HFFc6 (cell line): ENCODE results near the gene PLA2G2C. TPM values are rescaled to one million over a fixed set of nuclear protein-coding genes. Genes with fewer than 3 reads are reported as not detected.

Experiments
- DNase-seq: peaks from one replicate; pipeline ENCODE4 v3.0.0-alpha.2; 2018
- H3K27ac Mint-ChIP-seq: 2 replicates; pipeline ENCODE4 v1.8.0; 2020; ENCODE audit warnings: mild to moderate bottlenecking, mixed read lengths
- H3K27me3 Mint-ChIP-seq: 2 replicates; pipeline ENCODE4 v1.8.0; 2021; ENCODE audit warnings: mild to moderate bottlenecking, moderate library complexity, mixed read lengths; ENCODE audit not compliant: insufficient read depth
- H3K36me3 Mint-ChIP-seq: 2 replicates; pipeline ENCODE4 v1.8.0; 2021; ENCODE audit warnings: low read depth, mixed read lengths
- H3K4me1 Mint-ChIP-seq: 2 replicates; pipeline ENCODE4 v1.8.0; 2020; ENCODE audit warnings: low read depth, mixed read lengths
- H3K4me3 Mint-ChIP-seq: 2 replicates; pipeline ENCODE4 v1.8.0; 2020; ENCODE audit warnings: mild to moderate bottlenecking, moderate library complexity, mixed read lengths
- H3K9me3 Mint-ChIP-seq: 2 replicates; pipeline ENCODE4 v1.8.0; 2020; ENCODE audit warnings: mild to moderate bottlenecking, mixed read lengths
- total RNA-seq, 6 experiments: library from RNA; stranded (reverse); fragmentation: NEBNext Ultra II Directional; extraction: Animal tissue kit (Norgen Biotek cat#: 25700); gene quantifications; 2 replicates in 1 of 6; 3 replicates in 5 of 6; pipeline ENCODE4 v1.2.3, GENCODE V29; 2021
- TF ChIP-seq, protein P1 (sequence below): fragments of 200-600 bp; sonication (generic); IDR thresholded peaks from 2 replicates; pipeline ENCODE4 v1.5.0; 2021; ENCODE audit warnings: antibody characterized with exemption, mild to moderate bottlenecking

The PLA2G2C gene
- total RNA-seq, 6 experiments from 2014 or later: not detected

DNA sequence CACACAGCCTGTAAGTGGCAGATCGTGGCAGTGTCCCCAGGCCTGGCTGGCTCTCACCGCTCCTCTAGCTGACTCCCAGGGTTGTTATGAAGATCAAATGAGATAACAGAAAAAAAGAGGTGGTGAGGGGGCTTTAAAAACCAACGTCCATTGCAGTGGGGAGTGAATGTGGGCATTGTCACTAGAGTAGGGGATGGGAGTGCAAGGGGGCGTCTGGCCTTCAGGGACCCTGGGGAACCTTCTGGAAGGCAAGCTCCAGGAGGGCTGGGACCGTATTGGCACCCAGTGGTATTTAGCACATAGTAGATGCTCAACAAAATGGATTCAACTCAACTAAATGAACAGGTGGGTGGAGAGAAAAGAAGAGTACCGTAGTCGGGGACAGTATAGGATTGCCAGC, 70.4 kb downstream of the PLA2G2C start:
- no peak for DNase-seq
- H3K4me1 Mint-ChIP-seq: no peaks in the 10 kb centered on the region
- H3K9me3 Mint-ChIP-seq: no peaks in the 10 kb centered on the region
- no peaks in the 10 kb centered on the region for H3K36me3 Mint-ChIP-seq
- H3K27ac Mint-ChIP-seq: no peak overlapping the region
- TF ChIP-seq, protein P1, sequence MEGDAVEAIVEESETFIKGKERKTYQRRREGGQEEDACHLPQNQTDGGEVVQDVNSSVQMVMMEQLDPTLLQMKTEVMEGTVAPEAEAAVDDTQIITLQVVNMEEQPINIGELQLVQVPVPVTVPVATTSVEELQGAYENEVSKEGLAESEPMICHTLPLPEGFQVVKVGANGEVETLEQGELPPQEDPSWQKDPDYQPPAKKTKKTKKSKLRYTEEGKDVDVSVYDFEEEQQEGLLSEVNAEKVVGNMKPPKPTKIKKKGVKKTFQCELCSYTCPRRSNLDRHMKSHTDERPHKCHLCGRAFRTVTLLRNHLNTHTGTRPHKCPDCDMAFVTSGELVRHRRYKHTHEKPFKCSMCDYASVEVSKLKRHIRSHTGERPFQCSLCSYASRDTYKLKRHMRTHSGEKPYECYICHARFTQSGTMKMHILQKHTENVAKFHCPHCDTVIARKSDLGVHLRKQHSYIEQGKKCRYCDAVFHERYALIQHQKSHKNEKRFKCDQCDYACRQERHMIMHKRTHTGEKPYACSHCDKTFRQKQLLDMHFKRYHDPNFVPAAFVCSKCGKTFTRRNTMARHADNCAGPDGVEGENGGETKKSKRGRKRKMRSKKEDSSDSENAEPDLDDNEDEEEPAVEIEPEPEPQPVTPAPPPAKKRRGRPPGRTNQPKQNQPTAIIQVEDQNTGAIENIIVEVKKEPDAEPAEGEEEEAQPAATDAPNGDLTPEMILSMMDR: no peak
- H3K27me3 Mint-ChIP-seq: peaks cover 41% of the 10 kb centered on the region
- no peak overlapping the region for H3K4me3 Mint-ChIP-seq

DNA sequence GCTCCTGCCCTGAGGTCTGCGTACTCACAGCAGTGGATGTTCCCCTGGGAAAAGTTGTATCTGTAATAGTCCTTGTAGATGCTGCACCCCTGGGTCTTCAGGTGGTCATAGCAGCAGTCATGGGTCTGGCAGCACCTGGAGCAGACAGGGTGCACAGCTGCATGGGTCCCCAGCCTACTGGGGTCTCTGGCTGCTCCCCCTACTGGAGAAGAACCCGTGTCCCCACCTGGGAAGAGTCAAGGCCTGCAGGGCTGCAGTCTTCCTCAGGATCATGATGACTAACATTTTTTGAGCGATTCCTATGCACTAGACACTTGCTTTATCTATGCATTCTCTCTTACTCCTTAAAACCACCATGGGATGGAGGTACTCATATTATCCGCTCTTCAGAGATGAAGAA, 70.8 kb downstream of the PLA2G2C start:
- Mint-ChIP-seq H3K4me1 (no peaks in the 10 kb centered on the region), H3K4me3 (no peak overlapping the region), H3K36me3 (no peaks in the 10 kb centered on the region), H3K27ac (no peak overlapping the region), H3K9me3 (no peaks in the 10 kb centered on the region), H3K27me3 (peaks cover 36% of the 10 kb centered on the region)
- no peak for DNase-seq
- TF ChIP-seq, protein P1: no peak

DNA sequence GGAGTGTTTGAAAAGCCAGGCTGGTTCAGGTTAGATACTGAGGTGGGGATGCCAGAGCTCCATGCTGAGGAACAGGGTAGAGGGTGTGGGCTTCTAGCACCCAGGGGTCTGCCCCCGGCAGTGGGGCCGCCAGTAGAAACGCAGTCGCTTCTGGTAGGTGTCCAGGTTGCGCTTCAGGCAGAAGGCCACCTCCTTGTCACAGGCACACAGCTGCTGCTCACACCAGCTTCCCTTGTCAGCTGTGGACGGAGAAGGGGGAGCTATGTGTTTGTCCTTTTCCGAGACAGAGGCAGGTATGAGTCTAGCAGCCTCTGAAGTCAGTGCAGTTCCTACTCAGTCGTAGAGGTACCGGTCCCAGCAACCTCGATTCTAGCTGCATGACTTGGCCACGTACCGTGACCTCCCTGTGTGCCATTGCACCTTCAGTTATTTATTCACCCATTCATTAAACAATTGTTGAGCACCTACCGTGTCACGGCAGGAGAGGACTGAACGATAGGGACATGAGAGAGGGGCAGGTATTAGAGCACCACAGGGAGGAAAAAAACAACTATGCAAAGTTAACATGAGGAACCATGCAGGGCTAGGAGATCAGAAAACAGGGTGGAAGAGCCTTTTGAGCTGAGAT, 72.2 kb downstream of the PLA2G2C start:
- TF ChIP-seq, protein P1: no peak
- H3K4me1 Mint-ChIP-seq: no peaks in the 10 kb centered on the region
- peaks cover 32% of the 10 kb centered on the region for H3K27me3 Mint-ChIP-seq
- H3K4me3 Mint-ChIP-seq: no peak overlapping the region
- H3K9me3 Mint-ChIP-seq: no peaks in the 10 kb centered on the region
- no peaks in the 10 kb centered on the region for H3K36me3 Mint-ChIP-seq
- no peak overlapping the region for H3K27ac Mint-ChIP-seq
- no peak for DNase-seq

Other genes with a start within 250 kb of the PLA2G2C start
- not detected for gene PLA2G2A, start 206.9 kb downstream of the PLA2G2C start, total RNA-seq
- gene PLA2G5, start 116.3 kb downstream of the PLA2G2C start, total RNA-seq: not detected
- gene PLA2G2D, start 67.0 kb downstream of the PLA2G2C start, total RNA-seq: not detected
- gene PLA2G2F, start 47.2 kb downstream of the PLA2G2C start, total RNA-seq: not detected
- gene UBXN10, start 422 bp downstream of the PLA2G2C start, total RNA-seq: not detected
- gene VWA5B1, start 104.4 kb upstream of the PLA2G2C start, total RNA-seq: not detected